GM21381 (cell line): Measurements from ENCODE around the gene HHLA2.
"Not testable (repeated sequence)": the region's sequence is repeated elsewhere in the genome, so short reads cannot be mapped to it uniquely, and the experiment has no call there.

Experiments used
- ATAC-seq: cut with Tn5 transposase; IDR thresholded peaks from one replicate; pipeline ENCODE4 v1.9.1; 2021; ENCODE audit warnings: mild to moderate bottlenecking, moderate library complexity; ENCODE audit not compliant: unreplicated experiment

Gene HHLA2

GRCh38 chr3:108341911-108342310 lies 45.6 kb downstream of the HHLA2 start:
- ATAC-seq: no peak

GRCh38 chr3:108342837-108343486 lies 46.6 kb downstream of the HHLA2 start:
- no peak for ATAC-seq

- ATAC-seq: no peak
Observed at GRCh38 chr3:108343491-108343890, 47.1 kb downstream of the HHLA2 start.

GRCh38 chr3:108345492-108346205 lies 49.3 kb downstream of the HHLA2 start:
- ATAC-seq: no peak

- ATAC-seq: no peak
Observed at GRCh38 chr3:108346301-108347227, 50.2 kb downstream of the HHLA2 start.

- no peak for ATAC-seq
Observed at GRCh38 chr3:108352176-108352575, 55.8 kb downstream of the HHLA2 start.

- ATAC-seq: no peak
Observed at GRCh38 chr3:108354562-108354961, 58.2 kb downstream of the HHLA2 start.

- ATAC-seq: no peak
Observed at GRCh38 chr3:108357042-108357441, 60.7 kb downstream of the HHLA2 start.

DNA sequence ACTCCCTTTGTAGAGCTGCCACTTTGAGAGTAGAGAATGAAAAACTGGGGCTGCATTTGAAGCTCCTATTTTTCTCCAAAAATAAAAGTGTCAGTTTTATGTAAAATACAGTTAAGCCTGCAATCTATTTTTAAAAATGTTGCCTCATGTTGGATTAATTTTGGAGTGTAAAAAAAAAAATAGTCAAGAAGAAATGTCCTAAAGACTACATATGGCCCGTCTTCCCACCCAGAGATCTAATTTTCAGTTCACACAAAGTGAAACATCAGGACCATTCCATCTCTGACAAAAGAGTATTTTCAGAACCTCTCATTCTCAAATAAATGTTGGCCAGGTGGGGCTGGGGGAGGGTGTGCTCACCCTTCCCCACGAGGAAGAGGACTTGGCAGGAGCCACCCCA lies 62.7 kb downstream of the HHLA2 start:
- ATAC-seq: no peak

GRCh38 chr3:108376026-108376425 lies 79.7 kb downstream of the HHLA2 start:
- ATAC-seq: no peak

- ATAC-seq: no peak
Observed at GRCh38 chr3:108377384-108377783, 81.0 kb downstream of the HHLA2 start.

DNA sequence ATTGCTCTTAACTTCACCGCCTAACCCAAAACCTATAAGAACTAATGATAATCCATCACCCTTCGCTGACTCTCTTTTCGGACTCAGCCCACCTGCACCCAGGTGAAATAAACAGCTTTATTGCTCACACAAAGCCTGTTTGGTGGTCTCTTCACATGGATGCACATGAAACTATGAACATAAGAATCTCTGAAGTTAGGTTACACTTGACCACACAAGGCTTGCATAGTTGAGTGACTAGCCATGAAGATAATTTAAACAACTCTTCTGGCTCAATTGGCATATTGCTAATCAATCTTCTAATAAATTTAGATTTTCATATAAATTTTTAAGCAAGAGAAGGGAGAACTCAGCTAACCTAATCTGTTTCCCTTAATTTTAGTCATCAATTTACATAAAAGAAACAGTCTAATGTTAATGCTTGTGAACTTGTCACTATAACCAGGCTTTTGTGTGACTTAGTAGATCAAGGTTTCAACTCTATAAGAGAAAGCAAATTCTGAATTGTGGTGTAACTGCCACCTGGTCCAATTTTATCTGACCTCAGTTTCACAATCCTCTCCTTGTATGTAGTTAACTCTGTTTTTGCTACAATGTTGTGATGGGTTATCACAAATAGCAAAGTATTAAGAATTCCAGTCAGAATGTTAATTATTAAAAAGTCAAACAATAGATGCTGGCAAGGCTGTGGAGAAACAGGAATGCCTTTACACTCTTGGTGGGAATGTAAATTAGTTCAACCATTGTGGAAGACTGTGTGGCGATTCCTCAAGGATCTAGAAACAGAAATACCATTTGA lies 82.0 kb downstream of the HHLA2 start:
- ATAC-seq: no peak

DNA sequence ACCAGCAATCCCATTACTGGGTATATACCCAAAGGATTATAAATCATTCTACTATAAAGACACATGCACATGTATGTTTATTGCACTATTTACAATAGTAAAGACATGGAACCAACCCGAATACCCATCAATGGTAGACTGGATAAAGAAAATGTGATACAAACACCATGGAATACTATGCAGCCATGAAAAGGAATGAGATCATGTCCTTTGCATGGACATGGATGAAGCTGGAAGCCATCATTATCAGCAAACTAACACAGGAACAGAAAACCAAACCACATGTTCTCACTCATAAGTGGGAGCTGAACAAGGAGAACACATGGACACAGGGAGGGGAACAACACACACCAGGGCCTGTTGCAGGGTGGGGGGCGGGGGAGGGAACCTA lies 82.6 kb downstream of the HHLA2 start:
- ATAC-seq: not testable (repeated sequence)

DNA sequence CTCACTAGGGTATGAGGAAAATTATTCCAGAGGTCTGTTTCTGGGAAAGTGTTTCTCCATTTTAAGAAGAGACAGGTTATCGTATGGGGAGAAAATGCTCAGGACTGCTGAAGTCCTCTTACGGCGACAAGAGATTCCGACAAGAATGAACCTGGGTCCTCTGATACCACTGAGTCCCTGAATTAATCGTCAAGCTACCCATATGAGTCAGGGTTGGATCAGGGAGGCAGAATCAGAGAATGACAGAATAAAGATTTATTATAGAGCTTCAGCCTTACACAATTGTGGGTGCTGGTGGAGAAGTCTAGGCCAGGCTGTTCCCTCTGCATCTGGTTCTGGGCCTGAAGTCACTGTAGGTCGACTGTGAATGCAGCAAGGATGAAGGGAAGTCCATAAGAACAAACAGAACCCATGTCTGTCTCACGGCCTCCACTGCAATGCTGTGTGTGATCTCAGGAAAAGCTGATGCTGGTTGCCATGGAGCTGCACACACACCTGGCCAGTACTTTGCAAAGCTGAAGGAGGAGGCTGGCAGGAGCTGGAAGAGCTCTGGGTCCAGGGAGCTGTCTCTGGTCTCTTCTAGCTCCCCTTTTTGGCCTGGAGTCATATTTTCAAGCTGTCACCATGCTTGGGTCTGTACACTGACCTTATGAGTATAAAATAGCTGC lies 83.9 kb downstream of the HHLA2 start:
- ATAC-seq: no peak

- no peak for ATAC-seq
Observed at GRCh38 chr3:108381529-108382140, 85.3 kb downstream of the HHLA2 start.

GRCh38 chr3:108383306-108383705 lies 87.0 kb downstream of the HHLA2 start:
- no peak for ATAC-seq

DNA sequence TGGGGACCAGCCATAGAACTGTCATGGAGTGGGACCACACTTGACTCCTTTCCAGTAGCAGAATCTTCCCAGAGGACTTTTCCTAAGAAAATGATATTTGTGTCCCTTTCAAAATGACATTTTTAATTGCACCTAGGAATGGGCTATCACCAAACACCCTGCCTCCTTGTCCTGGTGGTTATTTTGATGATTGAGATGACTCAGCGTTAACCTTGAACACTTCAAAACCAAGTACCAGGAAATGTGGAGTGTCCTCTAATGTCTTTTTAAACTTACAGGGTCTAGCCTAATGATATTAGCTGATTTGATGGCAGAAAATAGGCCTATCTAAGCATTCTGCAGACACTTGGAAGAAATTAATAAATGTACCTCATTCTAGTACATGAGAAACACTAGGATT lies 90.7 kb downstream of the HHLA2 start:
- ATAC-seq: no peak

DNA sequence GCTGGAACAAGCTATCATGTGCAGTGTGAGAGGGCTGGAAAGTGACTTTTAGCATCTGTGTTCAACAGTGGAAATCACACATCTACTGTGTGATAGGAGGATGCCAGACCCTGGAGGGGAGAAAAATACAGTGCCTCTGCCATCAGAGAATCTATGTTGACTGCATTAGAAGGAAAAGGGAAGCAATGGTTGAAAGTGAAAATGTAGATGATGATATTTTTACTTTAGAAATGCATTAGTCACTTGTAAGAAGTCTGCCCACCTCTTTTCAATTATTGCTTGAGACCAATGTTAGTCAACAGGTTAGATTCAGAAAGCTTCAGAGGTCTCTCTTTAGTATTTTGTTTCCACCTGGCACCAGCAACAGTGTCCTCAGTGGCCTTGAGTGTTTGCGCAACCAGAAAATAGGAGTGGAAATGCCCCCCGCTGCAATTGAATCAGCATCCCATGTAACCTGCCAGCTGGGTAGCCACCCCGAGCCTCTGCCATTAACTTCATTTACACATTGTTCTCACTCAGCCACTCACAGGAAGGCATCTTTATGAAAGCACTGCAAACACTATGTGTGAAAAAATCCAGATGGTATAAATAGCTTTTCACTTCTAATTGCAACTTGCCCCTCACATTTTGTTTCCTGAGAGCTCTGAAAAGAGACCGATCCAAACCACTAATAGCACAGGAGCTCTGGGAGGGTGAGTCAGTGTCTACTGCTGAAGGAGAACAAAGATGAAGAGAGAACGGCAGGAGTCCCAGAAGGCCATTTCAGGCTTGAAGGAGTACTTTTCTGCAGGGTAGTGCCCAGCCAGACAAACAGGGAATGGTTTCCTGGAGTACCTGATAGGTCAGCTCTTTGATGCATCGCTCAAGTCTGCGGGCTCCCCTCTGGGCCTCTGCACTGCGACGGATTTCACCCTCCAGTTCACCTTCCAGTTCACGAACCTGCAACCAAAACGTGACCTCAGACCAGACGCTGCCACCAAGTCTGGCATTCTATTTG lies 92.1 kb downstream of the HHLA2 start:
- ATAC-seq: peak; percentile 76

DNA sequence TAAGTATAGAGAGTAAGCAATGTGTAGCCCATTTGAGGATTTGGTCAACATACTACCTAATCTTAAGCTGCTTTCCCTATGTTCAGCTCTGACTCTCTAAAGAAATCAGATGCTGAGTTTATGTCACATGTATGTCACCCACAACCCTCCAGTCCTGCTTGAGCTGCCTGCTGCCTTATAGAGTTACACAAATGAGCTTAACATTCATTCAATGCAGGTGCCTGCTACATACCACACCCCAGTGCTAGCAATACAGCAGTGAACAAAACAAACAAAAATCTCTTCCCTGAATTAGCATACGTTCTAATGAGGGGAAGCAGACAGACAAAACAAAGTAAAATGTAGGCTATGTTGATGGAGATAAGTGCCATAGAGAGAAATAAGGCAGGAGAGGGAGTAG lies 93.0 kb downstream of the HHLA2 start:
- no peak for ATAC-seq
